HEK293 (cell line): ENCODE measurements around the gene CD244.

Source experiments
- CTCF ChIA-PET: fragments of 350-600 bp; formaldehyde crosslinking; extraction: SDS; loops from one replicate; lab custom pipeline; 2021; ENCODE audit warnings: antibody characterized with exemption; lab: Yijun Ruan, JAX
- POLR2A ChIA-PET: fragments of 300-600 bp; formaldehyde crosslinking; extraction: SDS; loops from one replicate; lab custom pipeline; 2020; ENCODE audit warnings: antibody characterized with exemption, inconsistent platforms; lab: Yijun Ruan, JAX
- H3K27ac ChIP-seq: fragments of 200-500 bp; sonication (Bioruptor generic); 2 replicates; pipeline ENCODE4 v1.5.1; 2014; ENCODE audit warnings: low read depth, low read length, control low read depth, inconsistent platforms; ENCODE audit errors: extremely low read depth
- H3K36me3 ChIP-seq, 2 experiments: fragments of 200-500 bp in 1 of 2; sonication (Bioruptor generic) in 1 of 2; 1 replicate in 1 of 2; 2 replicates in 1 of 2; pipeline ENCODE4 v1.5.1; 2014 to 2017; ENCODE audit warnings: inconsistent platforms in 2 of 2, low read length in 2 of 2; ENCODE audit not compliant: control insufficient read depth in 2 of 2, insufficient read depth in 1 of 2
- H3K4me1 ChIP-seq: fragments of 200-500 bp; sonication (Bioruptor generic); 2 replicates; pipeline ENCODE4 v1.5.1; 2014; ENCODE audit warnings: mild to moderate bottlenecking, low read length, inconsistent platforms; ENCODE audit not compliant: control insufficient read depth, insufficient read depth
- H3K4me3 ChIP-seq: 2 replicates; pipeline ENCODE4 v1.5.1; 2011; ENCODE audit warnings: low read depth, mild to moderate bottlenecking, control low read depth, low read length, moderate library complexity
- H3K9me3 ChIP-seq: fragments of 200-500 bp; sonication (Bioruptor generic); 2 replicates; pipeline ENCODE4 v1.5.1; 2014; ENCODE audit warnings: low read depth, low read length, inconsistent platforms; ENCODE audit not compliant: control insufficient read depth, insufficient read depth
- BCL11A ChIP-seq: fragments of 450-650 bp; formaldehyde crosslinking; IDR thresholded peaks from 2 replicates; pipeline ENCODE4 v1.5.1; 2016; ENCODE audit warnings: low read depth, missing biosample characterization, missing genetic modification characterization
- ELK4 ChIP-seq: IDR thresholded peaks from 2 replicates; pipeline ENCODE4 v1.6.1; 2011; ENCODE audit warnings: mild to moderate bottlenecking, low read depth, low read length, borderline replicate concordance
- GLI2 ChIP-seq: fragments of 450-650 bp; formaldehyde crosslinking; IDR thresholded peaks from 2 replicates; pipeline ENCODE4; 2017; ENCODE audit warnings: missing biosample characterization, missing genetic modification characterization, low read depth, borderline replicate concordance
- KLF10 ChIP-seq: fragments of 450-650 bp; IDR thresholded peaks from 2 replicates; pipeline ENCODE4 v1.5.1; 2018; ENCODE audit warnings: missing biosample characterization, mild to moderate bottlenecking, missing genetic modification characterization
- MZF1 ChIP-seq: fragments of 450-650 bp; formaldehyde crosslinking; IDR thresholded peaks from 2 replicates; pipeline ENCODE4 v1.5.1; 2017; ENCODE audit warnings: missing biosample characterization, missing genetic modification characterization, borderline replicate concordance
- PRDM10 ChIP-seq: fragments of 450-650 bp; formaldehyde crosslinking; IDR thresholded peaks from 2 replicates; pipeline ENCODE4 v1.5.1; 2016; ENCODE audit warnings: missing biosample characterization, missing genetic modification characterization
- SALL2 ChIP-seq: fragments of 450-650 bp; formaldehyde crosslinking; IDR thresholded peaks from 2 replicates; pipeline ENCODE4 v1.5.0; 2017; ENCODE audit warnings: missing biosample characterization, mild to moderate bottlenecking, missing genetic modification characterization, borderline replicate concordance
- SP2 ChIP-seq: fragments of 450-650 bp; formaldehyde crosslinking; IDR thresholded peaks from 2 replicates; pipeline ENCODE4 v1.5.1; 2016; ENCODE audit warnings: missing biosample characterization, missing genetic modification characterization
- WT1 ChIP-seq: fragments of 450-650 bp; formaldehyde crosslinking; IDR thresholded peaks from 2 replicates; pipeline ENCODE4 v1.5.1; 2016; ENCODE audit warnings: missing biosample characterization, missing genetic modification characterization
- ZBTB49 ChIP-seq: fragments of 450-650 bp; formaldehyde crosslinking; IDR thresholded peaks from 2 replicates; pipeline ENCODE4 v1.5.1; 2016; ENCODE audit warnings: missing biosample characterization, missing genetic modification characterization, low read depth
- ZFHX2 ChIP-seq: fragments of 450-650 bp; formaldehyde crosslinking; conservative IDR thresholded peaks from 2 replicates; pipeline ENCODE4 v1.5.1; 2016; ENCODE audit warnings: missing biosample characterization, missing genetic modification characterization
- ZNF148 ChIP-seq: fragments of 450-650 bp; formaldehyde crosslinking; IDR thresholded peaks from 2 replicates; pipeline ENCODE4 v1.5.0; 2017; ENCODE audit warnings: missing biosample characterization, missing genetic modification characterization, borderline replicate concordance
- ZNF391 ChIP-seq: fragments of 450-650 bp; formaldehyde crosslinking; IDR thresholded peaks from 2 replicates; pipeline ENCODE4 v1.5.1; 2016; ENCODE audit warnings: low read depth, missing biosample characterization, missing genetic modification characterization, borderline replicate concordance
- ZNF433 ChIP-seq: fragments of 450-650 bp; formaldehyde crosslinking; IDR thresholded peaks from 2 replicates; pipeline ENCODE4 v1.5.1; 2016; ENCODE audit warnings: missing biosample characterization, missing genetic modification characterization, low read depth
- ZNF488 ChIP-seq: fragments of 450-650 bp; formaldehyde crosslinking; IDR thresholded peaks from 2 replicates; pipeline ENCODE4 v1.5.1; 2016; ENCODE audit warnings: missing biosample characterization, missing genetic modification characterization
- ZNF510 ChIP-seq: fragments of 450-650 bp; formaldehyde crosslinking; IDR thresholded peaks from 2 replicates; pipeline ENCODE4 v1.5.1; 2018; ENCODE audit warnings: mild to moderate bottlenecking, missing genetic modification characterization, missing biosample characterization; ENCODE audit not compliant: insufficient replicate concordance
- ZNF529 ChIP-seq: fragments of 450-650 bp; formaldehyde crosslinking; IDR thresholded peaks from 2 replicates; pipeline ENCODE4 v1.5.1; 2017; ENCODE audit warnings: missing genetic modification characterization, missing biosample characterization; ENCODE audit not compliant: insufficient replicate concordance
- ZNF555 ChIP-seq: fragments of 450-650 bp; formaldehyde crosslinking; conservative IDR thresholded peaks from 2 replicates; pipeline ENCODE4 v1.5.1; 2017; ENCODE audit warnings: missing biosample characterization, mild to moderate bottlenecking, missing genetic modification characterization, inconsistent platforms
- ZNF600 ChIP-seq: fragments of 450-650 bp; formaldehyde crosslinking; IDR thresholded peaks from 2 replicates; pipeline ENCODE4 v1.5.1; 2016; ENCODE audit warnings: missing biosample characterization, missing genetic modification characterization
- ZNF645 ChIP-seq: fragments of 450-650 bp; formaldehyde crosslinking; IDR thresholded peaks from 2 replicates; pipeline ENCODE4; 2016; ENCODE audit warnings: missing biosample characterization, missing genetic modification characterization
- ZSCAN23 ChIP-seq: fragments of 450-650 bp; formaldehyde crosslinking; IDR thresholded peaks from 2 replicates; pipeline ENCODE4 v1.5.1; 2016; ENCODE audit warnings: missing biosample characterization, missing genetic modification characterization

Gene CD244

GRCh38 chr1:160806109-160806665, 56.5 kb downstream of the CD244 start:
- Histone ChIP-seq H3K27ac (no peak overlapping the region), H3K36me3 (no peaks in the 10 kb centered on the region), H3K9me3 (no peaks in the 10 kb centered on the region), H3K4me3 (no peak overlapping the region), H3K4me1 (no peaks in the 10 kb centered on the region)
- CTCF ChIA-PET, result interaction anchor here (0.7 to 1.4 kb wide), 2 partner anchors 26 to 29 kb away, joined by 3 to 8 read pairs; no protein-coding TSS in a partner anchor
- POLR2A ChIA-PET, result no interaction called here
- no peak for TF ChIP-seq ZNF510 (tag by site-specific recombination)
- TF ChIP-seq SALL2 (tag by site-specific recombination), result no peak
- TF ChIP-seq ZBTB49, result no peak
- no peak for TF ChIP-seq ELK4
- TF ChIP-seq BCL11A (tag by site-specific recombination), result no peak
- no peak for TF ChIP-seq ZNF488 (tag by site-specific recombination)
- no peak for TF ChIP-seq ZNF555 (tag by site-specific recombination)
- no peak for TF ChIP-seq KLF10 (tag by site-specific recombination)
- no peak for TF ChIP-seq ZFHX2 (tag by site-specific recombination)
- TF ChIP-seq ZNF529 (tag by site-specific recombination), result no peak
- TF ChIP-seq GLI2 (tag by site-specific recombination), result no peak
- TF ChIP-seq ZNF433 (tag by site-specific recombination), result no peak
- TF ChIP-seq ZSCAN23 (tag by site-specific recombination), result no peak

- H3K4me1 ChIP-seq, result no peaks in the 10 kb centered on the region
- no peak overlapping the region for H3K4me3 ChIP-seq
- POLR2A ChIA-PET, result no interaction called here
- CTCF ChIA-PET, result interaction anchor here (0.6 to 2.7 kb wide), 2 partner anchors 22 to 150 kb away, joined by 3 to 12 read pairs; no protein-coding TSS in a partner anchor
- no peaks in the 10 kb centered on the region for H3K9me3 ChIP-seq
- no peaks in the 10 kb centered on the region for H3K36me3 ChIP-seq
- H3K27ac ChIP-seq, result no peak overlapping the region
- TF ChIP-seq ZNF148, result no peak
- TF ChIP-seq PRDM10 (tag by site-specific recombination), result no peak
- TF ChIP-seq MZF1 (tag by site-specific recombination), result no peak
- TF ChIP-seq WT1 (tag by site-specific recombination), result no peak
- TF ChIP-seq ZNF391, result no peak
- TF ChIP-seq ZNF645 (tag by site-specific recombination), result no peak
- TF ChIP-seq SP2 (tag by site-specific recombination), result no peak
- no peak for TF ChIP-seq ZNF600 (tag by site-specific recombination)
- TF ChIP-seq ZFHX2 (tag by site-specific recombination), result no peak
Measured at GRCh38 chr1:160801836-160802580, 60.7 kb downstream of the CD244 start.
